IMR-90 (cell line): ENCODE measurements around the gene NAA80. TPM values are rescaled to one million over a fixed set of nuclear protein-coding genes. Genes with fewer than 3 reads are reported as not detected.

Experiments used
- ATAC-seq: fragments of 200-7000 bp; cut with Tn5 transposase; 2 replicates; pipeline ENCODE4 v1.9.1; 2020; ENCODE audit warnings: low read depth, mild to moderate bottlenecking, moderate library complexity
- BruUV-seq: library from RNA; stranded (reverse); fragments of 400-500 nt; replicated peaks from 2 replicates; lab custom pipeline; 2021; lab: Mats Ljungman, UMichigan
- CTCF ChIA-PET: fragments of 300-600 bp; formaldehyde crosslinking; extraction: SDS; loops from one replicate; lab custom pipeline; 2021; ENCODE audit warnings: antibody characterized with exemption; lab: Yijun Ruan, JAX
- POLR2A ChIA-PET: fragments of 300-600 bp; sonication (Branson Sonifier 250); formaldehyde crosslinking; loops from one replicate; lab custom pipeline; 2022; ENCODE audit warnings: antibody characterized with exemption; ENCODE audit not compliant: unreplicated experiment; lab: Charles Lee
- DNase-seq: peaks from one replicate; pipeline ENCODE4 v3.0.0; 2013
- H2AFZ ChIP-seq: replicated peaks from 2 replicates; pipeline ENCODE3; 2013; ENCODE audit warnings: low read length, mild to moderate bottlenecking; ENCODE audit not compliant: poor library complexity
- H2AK5ac ChIP-seq: 2 replicates; pipeline ENCODE4 v1.6.1; 2013; ENCODE audit warnings: low read depth, low read length, inconsistent platforms
- H2AK9ac ChIP-seq: replicated peaks from 2 replicates; pipeline ENCODE3; 2013; ENCODE audit warnings: mild to moderate bottlenecking, low read depth, low read length, moderate library complexity; ENCODE audit not compliant: poor library complexity
- H2BK120ac ChIP-seq: 2 replicates; pipeline ENCODE4 v1.6.1; 2013; ENCODE audit warnings: low read depth, low read length, inconsistent platforms
- H2BK15ac ChIP-seq: 3 replicates; pipeline ENCODE4 v1.6.1; 2013; ENCODE audit warnings: low read depth, low read length, inconsistent platforms
- H2BK20ac ChIP-seq: 2 replicates; pipeline ENCODE4 v1.6.1; 2013; ENCODE audit warnings: low read depth, mild to moderate bottlenecking, inconsistent platforms, low read length, moderate library complexity
- H2BK5ac ChIP-seq: 2 replicates; pipeline ENCODE4 v1.6.1; 2013; ENCODE audit warnings: mild to moderate bottlenecking, low read depth, low read length, inconsistent platforms; ENCODE audit not compliant: poor library complexity, severe bottlenecking
- H3K14ac ChIP-seq: replicated peaks from 2 replicates; pipeline ENCODE4 v1.6.1; 2013; ENCODE audit warnings: low read depth, low read length, inconsistent platforms
- H3K18ac ChIP-seq: 2 replicates; pipeline ENCODE4 v1.6.1; 2013; ENCODE audit warnings: low read depth, low read length, control low read depth
- H3K23ac ChIP-seq: 2 replicates; pipeline ENCODE4 v1.6.1; 2013; ENCODE audit warnings: low read depth, low read length, inconsistent platforms
- H3K27ac ChIP-seq: 2 replicates; pipeline ENCODE4 v1.5.1; 2013; ENCODE audit warnings: mild to moderate bottlenecking, control low read depth, low read length; ENCODE audit not compliant: insufficient read depth
- H3K27me3 ChIP-seq: 2 replicates; pipeline ENCODE4 v1.6.1; 2013; ENCODE audit warnings: low read length; ENCODE audit not compliant: control insufficient read depth, insufficient read depth
- H3K36me3 ChIP-seq: 2 replicates; pipeline ENCODE4 v1.6.1; 2013; ENCODE audit warnings: low read length, mixed read lengths; ENCODE audit not compliant: control insufficient read depth, insufficient read depth
- H3K4ac ChIP-seq: 2 replicates; pipeline ENCODE4 v1.6.1; 2013; ENCODE audit warnings: low read depth, low read length, inconsistent platforms
- H3K4me1 ChIP-seq: 2 replicates; pipeline ENCODE4 v1.6.1; 2013; ENCODE audit warnings: low read length, mixed read lengths; ENCODE audit not compliant: control insufficient read depth, insufficient read depth
- H3K4me2 ChIP-seq: 2 replicates; pipeline ENCODE4 v1.6.1; 2013; ENCODE audit warnings: low read depth, mild to moderate bottlenecking, control low read depth, low read length, moderate library complexity
- H3K4me3 ChIP-seq: 2 replicates; pipeline ENCODE4 v1.5.1; 2013; ENCODE audit warnings: low read depth, mild to moderate bottlenecking, control low read depth, low read length, moderate library complexity; ENCODE audit not compliant: insufficient read depth
- H3K56ac ChIP-seq: 2 replicates; pipeline ENCODE4 v1.6.1; 2013; ENCODE audit warnings: low read length, inconsistent platforms; ENCODE audit not compliant: insufficient read depth; ENCODE audit errors: extremely low read depth
- H3K79me1 ChIP-seq, 2 experiments: 2 replicates each; pipeline ENCODE4 v1.6.1; 2013; ENCODE audit warnings: low read length in 2 of 2, inconsistent platforms in 1 of 2, low read depth in 1 of 2
- H3K9ac ChIP-seq: 2 replicates; pipeline ENCODE4 v1.6.1; 2013; ENCODE audit warnings: low read depth, low read length, control low read depth
- H3K9me1 ChIP-seq: 2 replicates; pipeline ENCODE4 v1.6.1; 2013; ENCODE audit warnings: low read length, inconsistent platforms; ENCODE audit not compliant: insufficient read depth
- H3K9me3 ChIP-seq: 2 replicates; pipeline ENCODE4 v1.6.1; 2013; ENCODE audit warnings: low read length; ENCODE audit not compliant: control insufficient read depth, insufficient read depth
- H4K20me1 ChIP-seq: 2 replicates; pipeline ENCODE4 v1.6.1; 2013; ENCODE audit warnings: low read length, inconsistent platforms; ENCODE audit not compliant: insufficient read depth
- H4K5ac ChIP-seq: 2 replicates; pipeline ENCODE4 v1.6.1; 2013; ENCODE audit warnings: mild to moderate bottlenecking, low read depth, low read length, control low read depth
- H4K8ac ChIP-seq, 2 experiments: 2 replicates each; pipeline ENCODE4 v1.6.1; 2013; ENCODE audit warnings: low read depth in 2 of 2, low read length in 2 of 2, control low read depth in 1 of 2, inconsistent platforms in 1 of 2
- H4K91ac ChIP-seq: 2 replicates; pipeline ENCODE4 v1.6.1; 2013; ENCODE audit warnings: low read depth, low read length, inconsistent platforms; ENCODE audit not compliant: insufficient read depth
- BHLHE40 ChIP-seq: fragments of 150-350 bp; IDR thresholded peaks from 2 replicates; pipeline ENCODE4 v1.6.1; 2016; ENCODE audit warnings: mild to moderate bottlenecking, low read depth, low read length
- ELK1 ChIP-seq: fragments of 150-350 bp; IDR thresholded peaks from 2 replicates; pipeline ENCODE4 v1.6.1; 2016; ENCODE audit warnings: low read depth, mild to moderate bottlenecking, low read length, moderate library complexity, borderline replicate concordance
- FOS ChIP-seq: fragments of 150-350 bp; IDR thresholded peaks from 2 replicates; pipeline ENCODE4 v1.6.1; 2016; ENCODE audit warnings: low read depth, low read length
- MAFK ChIP-seq: IDR thresholded peaks from 2 replicates; pipeline ENCODE4 v1.6.1; 2012; ENCODE audit warnings: low read depth, low read length, improper control_type of control experiment
- MAZ ChIP-seq: IDR thresholded peaks from 2 replicates; pipeline ENCODE4 v1.6.1; 2012; ENCODE audit warnings: low read depth, mild to moderate bottlenecking, low read length, improper control_type of control experiment, moderate library complexity, borderline replicate concordance
- MXI1 ChIP-seq: IDR thresholded peaks from 2 replicates; pipeline ENCODE4 v1.6.1; 2012; ENCODE audit warnings: low read depth, mild to moderate bottlenecking, low read length, moderate library complexity, borderline replicate concordance
- NFE2L2 ChIP-seq: fragments of 150-350 bp; IDR thresholded peaks from 2 replicates; pipeline ENCODE4 v1.6.1; 2016; ENCODE audit warnings: low read depth, mild to moderate bottlenecking, low read length
- POLR2A ChIP-seq: IDR thresholded peaks from 2 replicates; pipeline ENCODE4 v1.6.1; 2012; ENCODE audit warnings: mild to moderate bottlenecking, low read depth, low read length
- RCOR1 ChIP-seq: IDR thresholded peaks from 2 replicates; pipeline ENCODE4 v1.6.1; 2012; ENCODE audit warnings: mild to moderate bottlenecking, low read length, improper control_type of control experiment; ENCODE audit not compliant: insufficient replicate concordance
- RFX5 ChIP-seq: IDR thresholded peaks from 2 replicates; pipeline ENCODE4 v1.8.0; 2012; ENCODE audit warnings: low read depth, mild to moderate bottlenecking, low read length, moderate library complexity
- WGBS, 2 experiments: methylation state at CpG; one replicate each; pipeline versions ENCODE4 v1.1.5 to v1.1.7; 2013; ENCODE audit warnings: missing lambda C conversion rate in 2 of 2; ENCODE audit not compliant: insufficient read length in 1 of 2; ENCODE audit errors: extremely low coverage in 2 of 2; 5-methylcytosine and 5-hydroxymethylcytosine counted together
- dilution Hi-C: fragments of 300-500 bp; cut with HindIII; formaldehyde crosslinking; loops from one replicate; pipeline ENCODE4 v1.14.3; 2018; ENCODE audit warnings: low sequenced_read_pairs; ENCODE audit not compliant: unreplicated experiment
- in situ Hi-C: fragments of 300-500 bp; cut with MboI; formaldehyde crosslinking; loops from 3 replicates; pipeline ENCODE4 v1.14.3; 2019; ENCODE audit warnings: low sequenced_read_pairs, inconsistent platforms, mixed read lengths
- intact Hi-C: fragments of 100-400 bp; cut with micrococcal nuclease; formaldehyde crosslinking; loops from 2 replicates; pipeline ENCODE4 v1.10.0; 2022
- polyA plus RNA-seq, 3 experiments: library from polyadenylated mRNA; depleted of rRNA; stranded (reverse); fragments of >200 nt; gene quantifications; 2 replicates each; pipeline ENCODE4 v1.2.3, GENCODE V29; 2012; ENCODE audit warnings: low replicate concordance in 1 of 3
- total RNA-seq: library from RNA; depleted of rRNA; stranded (reverse); fragments of >200 nt; gene quantifications from 2 replicates; pipeline ENCODE4 v1.2.3, GENCODE V29; 2012
- TF ChIP-seq, protein P1 (sequence below): fragments of 150-350 bp; IDR thresholded peaks from 2 replicates; pipeline ENCODE4 v1.6.1; 2017; ENCODE audit warnings: mild to moderate bottlenecking, antibody characterized with exemption, low read length, low read depth

Gene NAA80
- total and polyA plus RNA-seq, 2 of the 4 experiments (the other 2 are of a cell fraction): 5.0 to 14.4 TPM

- no TSS peak for BruUV-seq
- peak overlapping the region; percentile 96; the same call in 1 of the 2 replicates for H2AK5ac ChIP-seq
- H4K20me1 ChIP-seq: no peaks in the 10 kb centered on the region
- H3K23ac ChIP-seq: no peak overlapping the region
- no peaks in the 10 kb centered on the region for H3K9me3 ChIP-seq
- H2AFZ ChIP-seq: peak overlapping the region; percentile 71
- H2AK9ac ChIP-seq: peak overlapping the region; percentile 95
- H3K56ac ChIP-seq: no peak overlapping the region
- CTCF ChIA-PET: interaction anchor here (1.6 kb wide), 1 partner anchor 41 kb away, joined by 5 read pairs; no protein-coding TSS in a partner anchor
- no peak overlapping the region; the same call in 1 of the 2 replicates for H3K9ac ChIP-seq
- in situ Hi-C loops: no loop called here
- peak overlapping the region; percentile 56 to 98; a peak in 1 of 4 replicates for H4K8ac ChIP-seq
- intact Hi-C loops: no loop called here
- peak overlapping the region; percentile 71 for H3K4me2 ChIP-seq
- peaks cover 3 to 49% of the 10 kb centered on the region in 2 experiments; a peak in 3 of 4 replicates for H3K79me1 ChIP-seq
- H2BK5ac ChIP-seq: peak overlapping the region; percentile 83
- peak overlapping the region; percentile 94 for H2BK120ac ChIP-seq
- H2BK20ac ChIP-seq: peak overlapping the region; percentile 90; the same call in 1 of the 2 replicates
- DNase-seq (no peak), ATAC-seq (no peak)
- POLR2A ChIA-PET: no interaction called here
- H2BK15ac ChIP-seq: peak overlapping the region; percentile 95; the same call in 1 of the 3 replicates
- no peaks in the 10 kb centered on the region for H3K27me3 ChIP-seq
- peak overlapping the region; percentile 80; the same call in 1 of the 2 replicates for H3K27ac ChIP-seq
- H3K4ac ChIP-seq: peak overlapping the region; percentile 100
- TF ChIP-seq POLR2A (no peak), RFX5 (no peak), ELK1 (no peak), NFE2L2 (no peak), MAFK (no peak), MXI1 (no peak), FOS (no peak), MAZ (no peak), BHLHE40 (no peak), RCOR1 (no peak)
- TF ChIP-seq, protein P1, sequence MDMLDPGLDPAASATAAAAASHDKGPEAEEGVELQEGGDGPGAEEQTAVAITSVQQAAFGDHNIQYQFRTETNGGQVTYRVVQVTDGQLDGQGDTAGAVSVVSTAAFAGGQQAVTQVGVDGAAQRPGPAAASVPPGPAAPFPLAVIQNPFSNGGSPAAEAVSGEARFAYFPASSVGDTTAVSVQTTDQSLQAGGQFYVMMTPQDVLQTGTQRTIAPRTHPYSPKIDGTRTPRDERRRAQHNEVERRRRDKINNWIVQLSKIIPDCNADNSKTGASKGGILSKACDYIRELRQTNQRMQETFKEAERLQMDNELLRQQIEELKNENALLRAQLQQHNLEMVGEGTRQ: no peak
- H4K5ac ChIP-seq: no peak overlapping the region
- H3K36me3 ChIP-seq: peaks cover 2% of the 10 kb centered on the region; the same call in 1 of the 2 replicates
- no peak overlapping the region; the same call in 1 of the 2 replicates for H3K18ac ChIP-seq
- peaks cover 67% of the 10 kb centered on the region for H3K4me1 ChIP-seq
- peaks cover 39% of the 10 kb centered on the region for H3K9me1 ChIP-seq
- H3K4me3 ChIP-seq: no peak overlapping the region
- 0 out of 2 replicates have a peak overlapping the region, but pooled peaks have one; percentile 27 for H4K91ac ChIP-seq
- dilution Hi-C loops: no loop called here
- 70% methylated on average over 2 of the region's 3 CpGs; no CpG with 5 or more reads in 1 of the 2 experiments for WGBS, 2 experiments
- peak overlapping the region; percentile 33; the same call in 1 of the 2 replicates for H3K14ac ChIP-seq
Observed at GRCh38 chr3:50268276-50268675, 30.9 kb downstream of the NAA80 start.
